HG03442 (cell line): ENCODE measurements around the gene CNOT6.

Source experiments
- ATAC-seq: cut with Tn5 transposase; IDR thresholded peaks from one replicate; pipeline ENCODE4 v1.9.1; 2021; ENCODE audit warnings: mild to moderate bottlenecking, moderate library complexity; ENCODE audit not compliant: unreplicated experiment

Gene CNOT6

GRCh38 chr5:180558232-180558631 is 64.1 kb downstream of the CNOT6 start:
- no peak for ATAC-seq

- ATAC-seq: no peak
Measured at GRCh38 chr5:180563994-180564393, 69.8 kb downstream of the CNOT6 start.

GRCh38 chr5:180568914-180569313 is 74.7 kb downstream of the CNOT6 start:
- ATAC-seq: no peak

GRCh38 chr5:180575571-180575970 is 81.4 kb downstream of the CNOT6 start:
- no peak for ATAC-seq

- no peak for ATAC-seq
Measured at GRCh38 chr5:180580681-180581080, 86.5 kb downstream of the CNOT6 start.

- no peak for ATAC-seq
Measured at GRCh38 chr5:180583738-180584137, 89.6 kb downstream of the CNOT6 start.

- ATAC-seq: no peak
Measured at GRCh38 chr5:180586204-180586603, 92.0 kb downstream of the CNOT6 start.

- no peak for ATAC-seq
Measured at GRCh38 chr5:180586870-180587269, 92.7 kb downstream of the CNOT6 start.

- ATAC-seq: no peak
Measured at GRCh38 chr5:180589771-180590542, 95.8 kb downstream of the CNOT6 start.

GRCh38 chr5:180590543-180591310 is 96.5 kb downstream of the CNOT6 start:
- no peak for ATAC-seq

GRCh38 chr5:180591311-180591887 is 97.2 kb downstream of the CNOT6 start, which contains the start of gene SCGB3A1:
SCGB3A1 (minus strand) TSS chr5:180591499; CDS start chr5:180591462, 37 bp downstream.
- no peak for ATAC-seq

GRCh38 chr5:180592176-180592575 is 98.0 kb downstream of the CNOT6 start:
- no peak for ATAC-seq

- ATAC-seq: no peak
Measured at GRCh38 chr5:180593446-180594206, 99.4 kb downstream of the CNOT6 start.

GRCh38 chr5:180594311-180595045 is 100.3 kb downstream of the CNOT6 start:
- ATAC-seq: no peak

GRCh38 chr5:180595046-180595379 is 100.8 kb downstream of the CNOT6 start:
- no peak for ATAC-seq

- ATAC-seq: no peak
Measured at GRCh38 chr5:180595381-180596114, 101.4 kb downstream of the CNOT6 start.

GRCh38 chr5:180596115-180596667 is 102.0 kb downstream of the CNOT6 start:
- ATAC-seq: no peak

GRCh38 chr5:180596668-180597231 is 102.6 kb downstream of the CNOT6 start:
- no peak for ATAC-seq

- no peak for ATAC-seq
Measured at GRCh38 chr5:180598316-180598701, 104.1 kb downstream of the CNOT6 start.
